Peyer's patch (tissue), 4 donors: Measurements from ENCODE around the gene ATCAY. TPM values are rescaled to one million over a fixed set of nuclear protein-coding genes. Genes with fewer than 3 reads are reported as not detected.
A peak's percentile ranks its signal among the peaks of the same experiment; 100 is the strongest.

Experiments
- DNase-seq, 3 donors: peaks; one replicate each; pipeline ENCODE4 v3.0.0-alpha.2; 2017 to 2019
- H3K27ac ChIP-seq, 4 donors: fragments of 200-600 bp; sonication (generic); one replicate each; pipeline ENCODE4 v1.5.1; 2016 to 2019
- H3K27me3 ChIP-seq, 2 donors: fragments of 200-600 bp; sonication (generic); one replicate each; pipeline ENCODE4 v1.5.1; 2019
- H3K36me3 ChIP-seq, 3 donors: fragments of 200-600 bp; sonication (generic); one replicate each; pipeline ENCODE4 v1.5.1; 2016 to 2019
- H3K4me1 ChIP-seq, 4 donors: fragments of 200-600 bp; sonication (generic); one replicate each; pipeline ENCODE4 v1.5.1; 2016 to 2019
- H3K4me3 ChIP-seq, 4 donors: fragments of 200-600 bp; sonication (generic); 1 replicate in 3 of 4; 2 replicates in 1 of 4; pipeline ENCODE4 v1.5.1; 2016 to 2019; ENCODE audit warnings: mild to moderate bottlenecking in 1 of 4
- H3K9me3 ChIP-seq, 4 donors: fragments of 200-600 bp; sonication (generic); one replicate each; pipeline ENCODE4 v1.5.1; 2016 to 2019; ENCODE audit warnings: mild to moderate bottlenecking in 1 of 4
- CTCF ChIP-seq, 6 experiments: fragments of 450-650 bp in 4 of 6; fragments of 200-600 bp in 2 of 6; sonication (generic) in 1 of 6; IDR thresholded peaks; one replicate each; pipeline ENCODE4 v1.5.1; 2017 to 2019; ENCODE audit warnings: antibody characterized with exemption in 6 of 6, mild to moderate bottlenecking in 3 of 6, moderate library complexity in 1 of 6
- POLR2A ChIP-seq, 2 donors: fragments of 450-650 bp; IDR thresholded peaks; one replicate each; pipeline ENCODE4 v1.5.1; 2017; ENCODE audit warnings: antibody characterized with exemption in 2 of 2, mild to moderate bottlenecking in 2 of 2, moderate library complexity in 2 of 2
- total RNA-seq, 4 donors: library from RNA; depleted of rRNA; stranded (reverse); fragments of >200 nt; gene quantifications; one replicate each; pipeline ENCODE4 v1.1.0, GENCODE V29; 2016

ATCAY gene
- total RNA-seq, 4 donors from 2014 or later: 0.13 to 0.47 TPM; not detected in 2

- no peaks in the 10 kb centered on the region for H3K36me3 ChIP-seq
- H3K4me1 ChIP-seq: no peaks in the 10 kb centered on the region
- no peaks in the 10 kb centered on the region for H3K27me3 ChIP-seq
- H3K27ac ChIP-seq: no peak overlapping the region
- no peak overlapping the region for H3K4me3 ChIP-seq
- peak in 1 of 3 donors; percentile 50 for DNase-seq
- H3K9me3 ChIP-seq: no peaks in the 10 kb centered on the region
- TF ChIP-seq CTCF (IDR thresholded peaks at IDR 0.05) (no peak), POLR2A (IDR thresholded peaks at IDR 0.05) (no peak)
Observed at GRCh38 chr19:3857449-3858003, 23.0 kb upstream of the ATCAY start.

DNA sequence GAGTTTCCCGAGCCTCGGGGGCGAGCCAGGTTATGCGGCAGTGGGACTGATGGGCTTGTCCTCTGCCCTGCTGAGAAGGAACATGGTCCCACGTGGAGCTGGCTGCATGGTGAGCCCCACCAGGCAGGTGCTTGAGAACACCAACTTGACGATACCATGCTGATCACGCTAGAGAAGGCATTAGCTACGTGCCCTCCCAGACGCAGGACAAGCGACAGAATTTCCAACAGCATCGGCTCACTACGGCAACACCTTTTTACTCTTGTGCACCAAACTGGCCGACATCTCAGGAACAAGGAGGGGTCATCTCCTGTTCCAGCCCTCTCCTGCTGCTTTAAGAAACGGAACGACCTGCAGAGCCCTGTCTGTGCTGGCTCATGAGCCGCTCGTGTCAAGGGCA is 20.0 kb upstream of the ATCAY start:
- no peak for TF ChIP-seq POLR2A (IDR thresholded peaks at IDR 0.05)
- TF ChIP-seq CTCF (IDR thresholded peaks at IDR 0.05): no peak
- no peaks in the 10 kb centered on the region for H3K9me3 ChIP-seq
- no peaks in the 10 kb centered on the region for H3K4me1 ChIP-seq
- no peaks in the 10 kb centered on the region for H3K27me3 ChIP-seq
- no peak overlapping the region for H3K27ac ChIP-seq
- H3K4me3 ChIP-seq: no peak overlapping the region
- DNase-seq: no peak
- H3K36me3 ChIP-seq: no peaks in the 10 kb centered on the region

DNA sequence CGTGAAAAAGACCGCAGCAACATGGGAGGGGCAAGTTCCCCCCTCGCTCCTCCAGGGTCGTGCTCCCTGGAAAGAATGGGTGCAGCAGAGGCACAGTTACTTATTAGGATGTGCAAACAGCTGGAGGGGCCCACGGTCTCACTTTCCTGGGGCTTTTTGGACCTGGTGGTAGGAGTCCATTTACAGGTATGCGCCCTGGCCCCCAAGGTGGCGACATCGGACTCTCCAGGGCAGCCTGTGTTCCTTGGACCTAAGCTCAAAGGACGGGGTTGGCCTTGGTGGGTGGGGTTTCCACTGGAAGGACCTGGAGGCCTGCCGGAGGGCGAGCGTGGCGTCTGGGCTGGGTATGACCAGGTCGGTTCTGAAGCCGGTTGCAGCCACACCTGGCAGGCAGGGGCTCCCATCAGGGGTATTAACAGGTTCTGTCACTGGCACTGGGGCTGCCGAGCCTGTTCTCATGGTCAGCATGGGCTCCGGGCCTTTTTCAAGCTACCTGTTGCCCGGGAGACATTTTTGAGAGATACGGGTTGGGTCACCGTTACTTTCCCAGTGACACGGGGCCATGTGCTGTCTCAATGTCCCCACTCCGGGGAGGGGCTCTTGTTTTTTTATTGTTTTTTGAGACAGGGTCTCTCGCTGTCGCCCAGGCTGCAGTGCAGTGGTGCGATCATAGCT is 17.5 kb upstream of the ATCAY start:
- Histone ChIP-seq H3K27ac (no peak overlapping the region), H3K4me3 (no peak overlapping the region), H3K36me3 (no peaks in the 10 kb centered on the region), H3K27me3 (peaks cover 0 to 7% of the 10 kb centered on the region in 2 donors), H3K4me1 (no peaks in the 10 kb centered on the region), H3K9me3 (no peaks in the 10 kb centered on the region)
- DNase-seq: no peak
- no peak for TF ChIP-seq CTCF (IDR thresholded peaks at IDR 0.05)
- TF ChIP-seq POLR2A (IDR thresholded peaks at IDR 0.05): no peak

GRCh38 chr19:3863648-3864047 is 16.8 kb upstream of the ATCAY start:
- peaks cover 0 to 14% of the 10 kb centered on the region in 2 donors for H3K27me3 ChIP-seq

GRCh38 chr19:3866910-3867638 is 13.4 kb upstream of the ATCAY start:
- H3K4me3 ChIP-seq: no peak overlapping the region
- no peaks in the 10 kb centered on the region for H3K36me3 ChIP-seq
- peaks cover 0 to 7% (median 4%) of the 10 kb centered on the region in 4 donors for H3K4me1 ChIP-seq
- no peak for DNase-seq
- H3K9me3 ChIP-seq: peaks cover 0 to 10% (median 3%) of the 10 kb centered on the region in 4 donors
- TF ChIP-seq CTCF (IDR thresholded peaks at IDR 0.05) (no peak), POLR2A (IDR thresholded peaks at IDR 0.05) (no peak)
- H3K27me3 ChIP-seq: peaks cover 0 to 20% of the 10 kb centered on the region in 2 donors
- no peak overlapping the region for H3K27ac ChIP-seq

More at GRCh38 chr19:3863648-3864047, 16.8 kb upstream of the ATCAY start:
- DNase-seq: no peak
- Histone ChIP-seq H3K36me3 (no peaks in the 10 kb centered on the region), H3K27ac (no peak overlapping the region), H3K9me3 (no peaks in the 10 kb centered on the region), H3K4me3 (no peak overlapping the region), H3K4me1 (peaks cover 0 to 2% (median under 1%) of the 10 kb centered on the region in 4 donors)
- TF ChIP-seq POLR2A (IDR thresholded peaks at IDR 0.05) (no peak), CTCF (IDR thresholded peaks at IDR 0.05) (no peak)
